Prostate gland (tissue), 2 donors: ENCODE data around the gene IGSF8.

ENCODE experiments used
- POLR2A ChIP-seq: fragments of 450-650 bp; IDR thresholded peaks from one replicate; pipeline ENCODE4 v1.6.1; 2016; ENCODE audit warnings: antibody characterized with exemption, mild to moderate bottlenecking
- POLR2AphosphoS5 ChIP-seq: sonication (generic); formaldehyde crosslinking; IDR thresholded peaks from one replicate; pipeline ENCODE4 v1.6.1; 2017; ENCODE audit warnings: antibody characterized with exemption
- TF ChIP-seq, protein P1 (sequence below), 4 experiments: fragments of 200-600 bp in 2 of 4; fragments of 450-650 bp in 2 of 4; sonication (generic) in 2 of 4; IDR thresholded peaks; 1 replicate in 3 of 4; 2 replicates in 1 of 4; pipeline ENCODE4 v1.5.1; 2016 to 2019; ENCODE audit warnings: antibody characterized with exemption in 4 of 4, mild to moderate bottlenecking in 2 of 4, moderate library complexity in 2 of 4

- TF ChIP-seq, protein P1, sequence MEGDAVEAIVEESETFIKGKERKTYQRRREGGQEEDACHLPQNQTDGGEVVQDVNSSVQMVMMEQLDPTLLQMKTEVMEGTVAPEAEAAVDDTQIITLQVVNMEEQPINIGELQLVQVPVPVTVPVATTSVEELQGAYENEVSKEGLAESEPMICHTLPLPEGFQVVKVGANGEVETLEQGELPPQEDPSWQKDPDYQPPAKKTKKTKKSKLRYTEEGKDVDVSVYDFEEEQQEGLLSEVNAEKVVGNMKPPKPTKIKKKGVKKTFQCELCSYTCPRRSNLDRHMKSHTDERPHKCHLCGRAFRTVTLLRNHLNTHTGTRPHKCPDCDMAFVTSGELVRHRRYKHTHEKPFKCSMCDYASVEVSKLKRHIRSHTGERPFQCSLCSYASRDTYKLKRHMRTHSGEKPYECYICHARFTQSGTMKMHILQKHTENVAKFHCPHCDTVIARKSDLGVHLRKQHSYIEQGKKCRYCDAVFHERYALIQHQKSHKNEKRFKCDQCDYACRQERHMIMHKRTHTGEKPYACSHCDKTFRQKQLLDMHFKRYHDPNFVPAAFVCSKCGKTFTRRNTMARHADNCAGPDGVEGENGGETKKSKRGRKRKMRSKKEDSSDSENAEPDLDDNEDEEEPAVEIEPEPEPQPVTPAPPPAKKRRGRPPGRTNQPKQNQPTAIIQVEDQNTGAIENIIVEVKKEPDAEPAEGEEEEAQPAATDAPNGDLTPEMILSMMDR (IDR thresholded peaks at IDR 0.05): no peak
- TF ChIP-seq POLR2A (no peak), POLR2AphosphoS5 (no peak)
These were observed 22.1 kb downstream of the IGSF8 start for GRCh38 chr1:160076295-160076694.
